Activated T-cell treated with anti-CD3 and anti-CD28 coated beads for 24 hours (primary cell): Measurements from ENCODE around the gene SEMA4D.

ENCODE experiments used
- DNase-seq: peaks from one replicate; pipeline ENCODE4 v3.0.0-alpha.2; 2020; ENCODE audit warnings: low read depth

The SEMA4D gene

GRCh38 chr9:89428901-89429890 is 68.7 kb downstream of the SEMA4D start:
- peak; percentile 51 for DNase-seq

- DNase-seq = no peak
These were observed 69.6 kb downstream of the SEMA4D start for GRCh38 chr9:89428222-89428761.

GRCh38 chr9:89427621-89428221 is 70.2 kb downstream of the SEMA4D start:
- peak; percentile 82 for DNase-seq

GRCh38 chr9:89426384-89426961 is 71.4 kb downstream of the SEMA4D start:
- peak; percentile 44 for DNase-seq

GRCh38 chr9:89425921-89426383 is 72.0 kb downstream of the SEMA4D start:
- DNase-seq = no peak

GRCh38 chr9:89425024-89425805 is 72.7 kb downstream of the SEMA4D start:
- DNase-seq = no peak

GRCh38 chr9:89422151-89422975 is 75.5 kb downstream of the SEMA4D start:
- peak; percentile 64 for DNase-seq

- DNase-seq = peak; percentile 56
These were observed 76.3 kb downstream of the SEMA4D start for GRCh38 chr9:89421595-89421994.

- no peak for DNase-seq
These were observed 77.3 kb downstream of the SEMA4D start for GRCh38 chr9:89420397-89421178.

- DNase-seq = peak; percentile 49
These were observed 77.9 kb downstream of the SEMA4D start for GRCh38 chr9:89419978-89420394.

- DNase-seq = peak; percentile 68
These were observed 78.9 kb downstream of the SEMA4D start for GRCh38 chr9:89418882-89419640.

- DNase-seq = no peak
These were observed 79.5 kb downstream of the SEMA4D start for GRCh38 chr9:89418474-89418845.

- DNase-seq = no peak
These were observed 80.0 kb downstream of the SEMA4D start for GRCh38 chr9:89417832-89418473.

- DNase-seq = no peak
These were observed 83.1 kb downstream of the SEMA4D start for GRCh38 chr9:89414670-89415324.

GRCh38 chr9:89413963-89414638 is 83.8 kb downstream of the SEMA4D start:
- DNase-seq = no peak

GRCh38 chr9:89412951-89413350 is 85.0 kb downstream of the SEMA4D start:
- no peak for DNase-seq

GRCh38 chr9:89412541-89412940 is 85.4 kb downstream of the SEMA4D start:
- no peak for DNase-seq

- no peak for DNase-seq
These were observed 86.2 kb downstream of the SEMA4D start for GRCh38 chr9:89411759-89412158.
